Measurements from ENCODE around the gene TF.
"Not testable (repeated sequence)": the region's sequence is repeated elsewhere in the genome, so short reads cannot be mapped to it uniquely, and the experiment has no call there.

The TF gene

GRCh38 chr3:133763797-133764683, 17.8 kb downstream of the TF start:
- peak in 1 of 56 donors; percentile 8 for DNase-seq

- DNase-seq: no peak
Measured at GRCh38 chr3:133765256-133765655, 19.1 kb downstream of the TF start.

- DNase-seq: no peak
Measured at GRCh38 chr3:133767607-133768006, 21.4 kb downstream of the TF start.

GRCh38 chr3:133769536-133769935, 23.3 kb downstream of the TF start:
- no peak for DNase-seq

GRCh38 chr3:133773732-133774131, 27.5 kb downstream of the TF start:
- no peak for DNase-seq

- no peak for DNase-seq
Measured at GRCh38 chr3:133775309-133775708, 29.1 kb downstream of the TF start.

GRCh38 chr3:133775835-133776234, 29.6 kb downstream of the TF start:
- DNase-seq: no peak

- DNase-seq: no peak
Measured at GRCh38 chr3:133776794-133777438, 30.7 kb downstream of the TF start.

GRCh38 chr3:133777807-133778568, 31.8 kb downstream of the TF start:
- no peak for DNase-seq

- no peak for DNase-seq
Measured at GRCh38 chr3:133779626-133780203, 33.5 kb downstream of the TF start.

- not testable (repeated sequence) for DNase-seq
Measured at GRCh38 chr3:133780756-133781155, 34.6 kb downstream of the TF start.

GRCh38 chr3:133781570-133781969, 35.4 kb downstream of the TF start:
- no peak for DNase-seq

- DNase-seq: no peak
Measured at GRCh38 chr3:133782454-133782853, 36.3 kb downstream of the TF start.

GRCh38 chr3:133783762-133784161, 37.6 kb downstream of the TF start:
- DNase-seq: no peak

- DNase-seq: no peak
Measured at GRCh38 chr3:133788024-133788423, 41.8 kb downstream of the TF start.

- DNase-seq: no peak
Measured at GRCh38 chr3:133792171-133792763, 46.1 kb downstream of the TF start.

- DNase-seq: no peak
Measured at GRCh38 chr3:133797396-133798105, 51.4 kb downstream of the TF start.

- DNase-seq: peak in 1 of 56 donors; percentile 11
Measured at GRCh38 chr3:133799794-133800585, 53.8 kb downstream of the TF start.

- no peak for DNase-seq
Measured at GRCh38 chr3:133803469-133803868, 57.3 kb downstream of the TF start.

- no peak for DNase-seq
Measured at GRCh38 chr3:133804896-133805295, 58.7 kb downstream of the TF start.

Measured in amygdala (tissue), 56 donors.